HG03342 (cell line): Measurements from ENCODE around the gene HEXIM1.
"Not testable (repeated sequence)": the region's sequence is repeated elsewhere in the genome, so short reads cannot be mapped to it uniquely, and the experiment has no call there.

ENCODE experiments used
- ATAC-seq: cut with Tn5 transposase; IDR thresholded peaks from one replicate; pipeline ENCODE4 v1.9.1; 2021; ENCODE audit warnings: mild to moderate bottlenecking, moderate library complexity; ENCODE audit not compliant: unreplicated experiment

Gene HEXIM1

DNA sequence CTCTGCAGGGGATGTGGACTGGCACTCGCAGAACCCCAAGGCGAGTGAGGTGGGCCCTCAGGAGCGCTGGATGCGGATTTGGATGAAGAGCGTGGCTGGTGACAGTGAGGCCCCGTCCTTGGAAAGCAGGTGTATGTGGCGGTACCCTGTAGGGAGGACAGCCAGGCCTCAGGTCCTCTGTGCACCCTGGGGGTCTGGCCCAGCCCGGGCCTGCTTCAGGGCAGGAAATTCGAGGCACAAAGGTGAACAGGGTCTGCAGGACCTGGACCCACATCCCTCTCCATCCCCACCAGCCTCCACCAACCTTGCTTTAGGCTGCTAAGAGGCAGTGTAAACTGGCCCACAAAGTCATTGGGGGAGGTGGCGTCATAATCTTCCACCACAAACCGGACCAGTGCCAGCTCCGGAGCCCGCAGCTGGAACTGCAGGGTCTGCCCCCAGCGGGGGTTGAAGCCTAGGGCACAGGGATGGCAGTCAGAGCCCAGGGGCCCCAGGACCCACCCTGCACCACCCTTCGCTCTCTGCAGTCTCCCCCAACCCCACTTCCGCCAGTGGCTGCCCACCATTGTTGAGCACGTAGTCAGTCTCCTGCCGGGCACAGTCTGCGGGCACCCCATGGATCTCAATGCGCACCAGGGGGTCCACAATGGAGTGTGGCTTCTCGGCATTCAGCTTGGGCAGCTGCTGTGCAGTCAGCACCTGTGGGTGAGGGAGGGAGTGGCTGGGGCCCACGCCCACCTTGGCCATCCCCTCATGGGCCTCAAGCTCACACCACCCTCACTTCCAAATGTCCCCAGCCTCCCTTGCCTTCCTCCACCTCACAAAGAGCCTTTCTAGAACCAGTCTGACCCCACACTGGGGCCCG lies 35.5 kb upstream of the HEXIM1 start:
- no peak for ATAC-seq

DNA sequence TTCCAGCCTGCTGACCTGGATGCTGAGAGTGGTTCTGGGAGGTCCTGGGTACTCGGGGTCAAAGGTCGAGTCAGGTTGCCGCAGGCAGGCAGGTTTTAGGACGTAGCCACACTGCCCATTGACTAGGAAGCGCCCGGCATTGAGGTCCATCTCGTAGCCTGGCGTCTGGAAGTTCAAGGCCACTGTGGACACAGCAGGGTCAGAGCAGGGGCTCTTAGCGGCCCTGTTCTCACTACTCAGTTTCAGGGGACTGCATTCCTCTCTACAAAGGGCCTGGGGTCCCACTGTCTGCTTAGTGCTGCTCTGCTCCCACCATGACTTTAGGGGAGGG lies 34.9 kb upstream of the HEXIM1 start:
- no peak for ATAC-seq

DNA sequence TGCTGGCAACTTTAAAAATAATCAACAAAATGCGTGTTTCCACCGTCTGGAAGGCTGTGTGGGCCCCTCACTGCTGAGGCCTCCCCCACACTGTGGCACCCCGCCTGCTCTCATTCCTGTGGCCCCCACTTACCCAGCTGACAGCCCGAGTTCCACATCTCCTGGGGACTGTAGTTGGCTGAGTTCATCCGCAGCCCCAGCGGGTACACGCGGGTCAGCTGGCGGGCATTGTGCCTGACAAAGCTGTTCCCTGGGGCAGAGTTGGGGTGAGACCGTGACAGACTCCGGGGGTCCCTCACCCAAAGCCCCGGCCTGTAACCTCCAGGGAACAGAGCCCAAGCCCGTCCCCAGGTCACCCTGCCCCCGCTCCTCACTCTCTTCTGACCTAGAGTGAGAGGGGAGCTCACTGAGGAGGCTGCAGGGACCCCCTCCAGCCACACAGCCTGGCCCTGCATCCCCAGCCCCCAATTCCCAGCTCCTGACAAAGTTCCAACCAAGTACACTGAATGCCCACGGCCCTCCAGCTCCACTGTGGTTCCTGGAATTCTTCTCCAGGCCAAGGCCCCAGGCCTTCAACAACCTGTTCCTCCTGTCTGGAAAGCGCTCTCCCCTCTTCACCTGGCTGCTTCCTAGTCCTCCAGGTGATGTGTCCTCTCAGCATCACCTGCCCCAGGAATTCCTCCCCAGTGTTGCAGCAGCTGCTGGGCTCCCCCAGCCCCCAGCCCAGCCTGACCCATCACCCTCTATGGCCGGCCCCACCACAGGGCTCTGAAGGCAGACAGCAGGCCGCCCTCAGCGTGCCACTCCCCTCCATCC lies 34.0 kb upstream of the HEXIM1 start:
- ATAC-seq = no peak

DNA sequence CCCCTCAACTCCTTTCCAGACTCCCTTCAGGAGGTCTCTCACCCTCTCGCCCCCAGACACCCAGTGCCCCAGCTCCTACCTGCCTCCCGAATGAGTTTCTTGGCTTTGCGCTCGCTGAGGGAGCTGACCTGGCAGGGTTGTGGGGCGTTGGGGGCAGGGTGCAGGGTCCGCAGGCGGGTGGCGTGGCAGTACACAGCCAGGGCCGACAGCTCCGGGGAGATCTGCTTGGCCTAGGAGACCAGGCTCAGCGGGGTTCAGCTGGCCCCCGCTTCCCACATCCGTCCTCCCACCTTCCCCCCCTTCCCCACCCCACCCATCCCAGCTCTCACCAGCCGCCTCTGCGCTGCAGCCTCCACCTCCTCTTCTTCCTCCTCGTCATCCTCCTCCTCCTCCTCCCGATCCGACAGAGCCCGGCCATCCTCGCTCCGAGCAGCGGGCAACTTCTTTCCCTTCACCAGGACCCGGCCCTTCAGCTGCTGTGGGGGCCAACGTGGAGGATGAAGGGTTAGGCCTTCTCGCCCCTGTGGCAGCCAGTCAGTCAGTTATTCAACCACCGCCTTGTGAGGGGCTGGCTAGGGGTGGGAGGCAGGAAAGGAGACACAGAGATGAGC lies 33.2 kb upstream of the HEXIM1 start:
- no peak for ATAC-seq

DNA sequence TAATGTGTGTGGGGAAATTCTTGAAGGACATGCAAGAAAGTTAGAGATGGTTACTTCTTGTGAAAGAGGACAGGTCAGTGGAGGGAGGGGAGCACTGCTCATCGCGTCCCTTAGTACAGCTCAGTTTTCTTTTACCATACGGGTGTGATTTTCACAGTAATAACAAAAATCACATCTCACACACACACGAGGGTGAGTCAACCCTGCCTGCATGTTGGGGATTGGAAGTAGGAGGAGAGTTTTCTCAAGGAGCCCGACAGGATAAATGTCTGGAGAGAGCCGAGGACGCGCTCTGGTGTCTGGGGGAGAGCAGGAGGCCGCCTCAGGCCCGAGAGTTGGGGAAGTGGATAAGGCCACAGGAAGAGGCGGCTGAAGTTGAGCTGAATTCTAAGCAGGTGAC lies 32.4 kb upstream of the HEXIM1 start:
- no peak for ATAC-seq

DNA sequence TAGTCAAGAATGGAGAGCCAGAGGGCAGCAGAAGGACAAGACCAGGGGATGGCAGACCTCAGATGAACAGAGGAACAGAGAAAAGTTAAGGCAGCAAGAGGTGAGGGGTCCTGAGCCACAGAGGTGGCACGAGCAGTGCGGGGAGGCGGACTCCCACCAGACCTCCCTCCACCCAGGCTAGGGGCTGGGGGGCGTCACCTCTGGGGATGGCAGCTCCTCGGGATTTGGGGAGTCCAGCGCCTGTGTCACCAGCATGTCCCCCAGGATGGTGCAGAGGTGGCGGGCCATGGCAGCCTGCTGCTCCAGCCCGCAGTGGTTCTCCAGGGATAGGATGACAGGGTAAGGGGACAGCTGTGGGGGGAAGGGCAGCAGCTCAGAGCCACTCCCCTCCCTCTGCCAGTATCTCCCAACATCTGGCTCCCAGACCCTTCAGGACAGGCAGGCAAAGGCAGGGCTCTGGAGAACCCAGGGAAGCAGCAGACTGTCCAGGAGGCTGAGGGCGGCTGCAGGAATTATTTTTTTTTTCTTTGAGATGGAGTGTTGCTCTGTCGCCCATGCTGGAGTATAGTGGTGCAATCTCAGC lies 31.8 kb upstream of the HEXIM1 start:
- no peak for ATAC-seq

DNA sequence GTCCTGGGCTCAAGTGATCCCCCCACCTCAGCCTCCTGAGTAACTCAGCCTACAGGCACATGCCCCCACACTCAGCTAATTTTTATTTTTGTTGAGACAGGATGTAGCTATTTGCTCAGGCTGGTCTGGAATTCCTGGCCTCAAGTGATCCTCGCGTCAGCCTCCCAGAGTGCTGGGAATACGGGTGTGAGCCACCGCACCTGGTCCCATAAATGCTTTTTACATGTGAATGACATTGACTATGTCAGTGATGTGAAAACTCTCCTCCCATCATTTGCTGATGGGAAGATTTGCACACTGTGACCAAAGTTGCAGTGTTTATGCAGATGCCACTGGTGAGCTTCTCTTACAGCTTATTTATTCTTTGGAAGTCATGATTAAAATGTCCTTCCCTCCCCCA lies 30.9 kb upstream of the HEXIM1 start:
- ATAC-seq = no peak

DNA sequence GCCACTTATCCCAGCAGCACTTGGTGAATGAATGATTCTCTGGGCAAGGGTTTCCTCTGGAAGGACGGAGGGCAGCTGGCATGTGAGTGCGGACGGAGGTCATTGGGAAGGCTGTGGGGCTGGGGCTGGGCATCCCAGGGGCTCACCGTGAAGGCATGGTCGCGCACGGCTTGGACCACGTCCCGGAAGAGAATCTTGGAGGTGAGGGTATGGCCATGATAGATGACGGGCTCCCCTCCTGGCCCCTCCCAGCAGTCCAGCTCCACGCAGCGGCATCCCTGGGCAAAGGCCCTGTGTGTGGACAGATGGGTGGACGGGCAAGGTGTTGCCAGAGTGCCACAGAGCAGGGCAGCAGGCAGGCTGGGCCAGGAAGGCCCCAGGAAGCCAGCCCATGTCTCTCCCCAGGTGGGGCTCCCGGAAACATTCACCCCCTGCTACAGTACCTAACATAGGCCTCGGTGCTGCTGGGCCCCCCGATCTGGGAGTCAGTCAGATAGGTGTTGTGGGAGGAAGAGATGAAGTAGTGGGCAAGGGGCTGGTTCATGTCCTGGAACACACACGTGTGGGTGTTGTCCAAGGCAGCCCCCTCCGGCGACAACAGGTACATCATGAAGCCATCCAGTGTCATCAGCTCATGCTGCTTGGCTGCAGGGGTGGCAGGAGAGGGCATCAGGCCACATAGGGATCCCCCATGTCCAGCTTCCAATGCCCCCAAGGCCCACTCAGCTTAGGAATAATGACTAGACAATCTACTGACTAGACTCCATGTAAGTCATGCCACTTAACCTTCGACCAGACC lies 30.2 kb upstream of the HEXIM1 start:
- no peak for ATAC-seq

DNA sequence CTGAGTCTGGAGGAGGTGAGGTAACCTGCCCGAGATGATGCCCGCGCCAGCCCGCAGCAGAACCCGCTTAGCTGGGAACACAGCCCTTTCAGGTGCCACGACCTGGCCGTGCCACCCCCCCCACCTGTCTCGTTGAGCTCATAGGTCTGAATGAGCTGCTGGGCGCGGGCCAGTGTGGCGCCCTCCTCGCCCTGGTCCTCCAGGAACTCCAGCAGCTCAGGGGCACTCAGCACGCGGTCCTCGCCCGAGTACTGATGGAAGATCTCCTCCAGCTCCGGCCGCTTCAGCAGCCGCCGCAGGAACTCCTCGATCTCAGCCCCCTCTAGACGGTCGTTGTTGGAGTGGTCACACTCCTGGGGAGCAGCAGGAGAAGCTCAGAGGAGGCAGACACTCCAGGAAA lies 29.6 kb upstream of the HEXIM1 start:
- ATAC-seq = no peak

DNA sequence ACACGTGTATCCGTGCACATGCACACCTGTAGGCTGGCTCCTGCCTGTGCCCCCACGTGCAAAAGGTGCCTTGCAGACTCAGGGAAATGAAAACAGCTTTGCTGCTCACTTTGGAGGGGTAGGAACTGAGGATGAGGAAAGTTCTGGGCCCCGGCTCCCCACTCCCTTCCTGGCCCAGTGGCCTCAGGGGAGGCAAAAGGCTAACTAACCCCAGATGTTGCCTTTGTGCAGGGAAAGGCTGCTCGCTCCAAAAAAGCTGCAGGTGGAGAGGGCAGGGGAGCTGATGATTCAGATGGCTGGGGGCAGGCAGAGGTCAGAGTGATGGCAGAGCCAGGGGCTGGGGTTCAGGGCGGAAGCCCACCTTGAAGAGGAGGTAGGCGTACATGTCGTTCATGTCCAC lies 28.3 kb upstream of the HEXIM1 start:
- no peak for ATAC-seq

DNA sequence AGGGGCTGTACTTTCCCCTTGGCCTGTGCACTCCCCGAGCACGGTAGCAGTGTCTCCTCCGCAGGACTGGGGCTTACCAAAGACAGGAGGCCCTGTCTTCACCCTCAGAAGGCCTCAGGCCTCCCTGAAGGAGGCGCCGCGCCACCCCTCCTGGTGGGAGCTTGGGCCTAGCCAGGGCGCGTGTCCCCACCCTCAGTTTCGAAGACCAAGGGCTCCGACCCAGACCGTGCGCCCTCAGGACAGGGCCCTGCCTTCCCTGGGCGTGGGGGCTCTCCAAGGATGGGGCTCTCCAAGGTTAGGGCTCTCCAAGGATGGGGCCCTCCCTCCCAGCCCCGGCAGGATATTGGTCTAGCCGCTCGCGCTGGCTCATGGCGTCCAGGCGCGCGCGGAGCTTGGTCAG lies 27.7 kb upstream of the HEXIM1 start:
- ATAC-seq = no peak

DNA sequence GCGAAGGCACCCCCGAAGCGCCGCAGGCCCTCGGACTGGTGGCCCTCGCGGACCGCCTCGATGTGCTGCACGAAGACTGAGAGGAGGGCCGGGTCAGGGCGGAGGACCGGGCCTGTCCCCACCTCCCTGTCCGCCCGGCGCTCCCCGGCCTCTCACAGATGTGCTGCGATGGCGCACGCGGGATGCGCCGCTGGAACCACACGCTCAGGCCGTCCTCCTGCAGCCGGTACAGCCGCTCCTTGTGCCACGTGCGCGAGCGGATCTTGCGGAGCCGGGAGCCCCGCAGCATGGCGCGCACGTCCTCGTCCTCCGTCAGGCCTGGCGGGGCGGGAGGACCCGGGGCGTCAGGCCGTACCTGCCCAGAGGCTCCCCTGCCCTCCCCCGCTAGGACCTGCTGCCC lies 27.2 kb upstream of the HEXIM1 start:
- no peak for ATAC-seq

DNA sequence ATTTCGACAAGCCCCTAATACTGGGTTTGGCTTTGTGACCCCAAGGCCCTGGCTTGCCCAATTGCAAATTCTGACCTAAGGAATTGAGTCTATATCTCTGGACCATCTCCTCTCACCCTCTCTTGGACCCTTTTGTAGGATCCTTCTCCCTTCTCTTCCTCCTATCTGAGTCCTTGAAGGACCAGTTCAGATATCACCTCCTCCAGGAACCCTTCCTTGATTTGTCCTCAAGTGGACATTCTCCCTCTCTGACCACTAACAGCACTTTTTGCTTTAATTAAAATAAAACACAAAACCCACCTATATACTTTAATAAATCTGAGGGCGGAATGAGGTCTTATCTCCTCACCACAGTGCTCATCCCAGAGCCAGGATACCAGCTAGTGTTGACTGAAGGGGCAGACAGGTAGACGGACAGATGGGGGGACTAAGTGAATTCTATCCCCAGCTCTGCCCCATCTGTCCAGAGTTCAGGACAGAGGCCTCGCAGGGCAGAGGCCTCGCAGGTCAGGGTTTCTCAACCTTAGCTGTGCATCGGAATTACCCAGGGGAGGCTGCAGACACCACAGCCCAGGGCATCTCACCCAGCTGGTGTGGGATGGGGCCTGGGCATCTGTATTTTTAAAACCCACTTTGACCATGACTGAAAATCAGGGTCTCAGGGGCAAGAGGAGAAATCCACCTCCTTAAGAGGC lies 25.1 kb upstream of the HEXIM1 start:
- ATAC-seq = no peak

DNA sequence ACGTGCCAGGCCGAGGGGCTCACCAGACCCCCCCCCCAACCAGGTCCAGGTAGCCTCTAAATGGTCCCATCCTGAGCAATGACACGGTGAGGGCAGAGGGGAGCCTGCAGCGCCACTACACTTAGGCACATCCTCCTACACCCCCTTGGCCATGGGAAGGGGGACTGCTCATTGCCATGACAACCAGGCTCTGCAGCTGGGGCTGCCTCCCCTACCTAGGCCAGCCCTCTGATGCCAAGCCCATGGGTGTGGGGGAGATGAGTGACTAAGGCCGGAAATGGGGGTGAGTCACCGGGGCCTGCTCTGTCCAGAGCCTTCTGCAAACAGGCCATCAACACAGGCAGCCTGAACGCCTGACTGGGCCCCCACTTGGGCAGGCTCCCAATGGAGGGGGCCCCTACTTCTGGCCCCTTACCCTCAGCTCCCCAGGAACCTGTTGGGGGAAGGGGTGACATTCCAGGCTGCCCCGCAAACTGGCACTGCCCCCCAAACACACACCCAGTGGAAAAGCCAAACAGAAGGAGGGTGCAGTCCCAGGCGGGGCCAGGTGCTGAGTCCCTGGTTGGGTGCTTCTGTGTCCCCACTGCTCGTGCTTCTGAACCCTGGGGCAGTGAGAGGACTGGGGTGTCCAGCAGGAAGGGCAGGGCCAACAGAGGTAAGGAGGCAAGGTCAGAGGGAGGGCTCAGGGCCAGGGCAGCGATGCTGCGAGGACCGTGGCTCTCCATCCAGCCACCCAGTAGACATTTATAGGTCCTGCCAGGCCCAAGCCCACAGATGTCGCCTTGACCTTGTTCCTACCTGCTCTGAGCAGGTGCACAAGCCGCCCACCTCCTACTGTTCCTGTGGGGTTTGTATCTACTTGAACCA lies 24.1 kb upstream of the HEXIM1 start:
- no peak for ATAC-seq

DNA sequence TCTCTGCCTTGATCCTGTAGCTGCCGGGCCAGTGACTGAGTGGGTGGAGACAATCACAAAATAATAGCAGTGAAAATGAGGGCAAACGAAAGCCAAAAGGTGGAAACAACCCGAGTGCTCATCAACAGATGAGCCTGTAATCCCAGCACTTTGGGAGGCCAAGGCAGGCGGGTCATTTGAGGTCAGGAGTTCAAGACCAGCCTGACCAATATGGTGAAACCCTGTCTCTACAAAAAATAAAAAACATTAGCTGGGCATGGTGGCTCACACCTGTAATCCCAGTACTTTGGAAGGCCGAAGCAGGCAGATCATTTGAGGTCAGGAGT lies 23.5 kb upstream of the HEXIM1 start:
- not testable (repeated sequence) for ATAC-seq

DNA sequence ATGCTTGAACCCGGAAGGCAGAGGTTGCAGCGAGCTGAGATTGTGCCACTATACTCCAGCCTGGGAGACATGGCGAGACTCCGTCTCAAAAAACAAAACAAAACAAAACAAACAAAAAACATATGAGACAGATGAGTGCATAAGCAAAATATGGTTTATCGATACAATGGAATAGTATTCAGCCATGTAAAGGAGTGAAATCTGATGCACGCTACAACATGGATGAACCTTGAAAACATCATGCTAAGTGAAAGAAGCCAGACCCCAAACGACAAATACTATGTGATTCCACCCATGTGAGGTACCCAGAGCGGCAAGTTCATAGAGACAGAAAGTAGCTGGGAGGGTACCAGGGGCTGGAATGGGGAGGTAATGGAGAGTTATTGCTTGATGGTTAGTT lies 22.8 kb upstream of the HEXIM1 start:
- ATAC-seq = no peak

DNA sequence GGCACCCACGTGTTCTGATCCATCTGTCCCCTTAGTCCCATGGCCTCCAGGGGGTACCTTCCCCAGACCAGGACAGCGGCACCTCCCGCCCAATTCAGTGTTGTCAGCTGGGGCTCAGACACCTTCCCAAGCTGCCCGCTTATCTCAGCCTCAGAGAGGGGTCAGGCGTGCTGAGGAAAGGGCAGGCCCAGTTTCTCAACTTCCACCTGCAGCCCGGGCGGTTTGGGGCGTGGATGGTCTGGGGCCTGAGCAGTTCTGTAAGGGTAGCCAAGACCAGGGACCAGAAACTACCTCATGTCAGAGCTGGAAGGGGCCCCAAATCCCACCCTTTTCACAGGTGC lies 21.1 kb upstream of the HEXIM1 start:
- no peak for ATAC-seq

DNA sequence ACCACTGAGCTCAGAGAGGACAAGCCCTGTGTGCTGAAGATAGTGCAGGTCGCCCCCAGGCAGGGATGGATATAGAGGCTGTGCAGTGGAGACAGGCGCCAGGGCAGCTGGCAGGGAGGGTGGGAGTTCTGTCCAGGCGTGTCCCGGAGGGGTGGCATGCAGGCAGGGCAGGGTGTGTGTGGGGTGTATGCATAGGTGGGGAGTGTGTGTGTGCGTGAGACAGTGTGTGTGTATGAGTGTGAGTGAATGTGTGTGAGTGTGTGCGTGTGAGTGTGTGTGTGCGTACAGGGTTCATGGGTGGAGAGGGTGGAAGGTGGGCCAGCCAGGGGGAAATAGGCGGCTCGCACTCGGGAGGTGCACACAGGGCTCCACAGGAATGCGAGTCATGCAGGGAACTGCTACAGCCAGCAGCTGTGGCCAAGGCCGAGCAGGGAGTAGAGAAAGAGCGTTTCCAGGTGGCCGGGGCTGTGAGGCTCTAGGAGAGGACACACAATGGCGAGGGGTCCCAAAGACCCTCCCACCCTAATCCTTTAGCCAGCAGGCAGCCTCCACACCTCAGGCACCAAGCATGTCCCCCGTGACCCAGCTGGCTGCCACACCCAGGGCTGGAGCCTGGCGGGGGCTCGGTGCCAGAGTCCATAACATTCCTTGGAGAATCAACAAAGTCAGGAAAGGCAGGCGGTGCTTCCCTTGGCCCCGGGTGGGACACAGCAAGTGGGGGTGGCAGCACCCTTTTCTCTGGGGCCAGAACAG lies 20.6 kb upstream of the HEXIM1 start:
- ATAC-seq = no peak

DNA sequence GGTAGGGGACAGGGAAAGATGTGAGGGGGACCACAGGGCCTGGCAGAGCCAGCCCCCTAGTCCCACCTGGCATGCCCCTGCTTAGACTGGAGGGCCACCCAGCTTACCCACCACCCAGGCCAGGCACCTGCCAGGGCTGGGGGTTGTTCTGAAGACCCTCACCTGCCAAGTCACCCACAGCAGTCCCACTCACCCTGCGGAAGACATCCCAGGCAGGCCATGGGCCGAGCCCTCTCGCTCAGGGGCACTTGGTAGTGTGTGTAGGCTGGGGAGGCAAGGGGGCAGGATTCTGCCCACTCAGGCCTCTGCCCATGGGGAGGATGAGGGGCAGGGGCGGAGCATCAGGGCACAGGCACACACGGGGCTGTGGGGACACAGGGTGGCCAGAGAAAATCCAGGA lies 19.9 kb upstream of the HEXIM1 start:
- no peak for ATAC-seq
